GM18517 (cell line): ENCODE results near the gene BEAN1.

Source experiments
- ATAC-seq: cut with Tn5 transposase; IDR thresholded peaks from one replicate; pipeline ENCODE4 v1.9.1; 2021; ENCODE audit warnings: mild to moderate bottlenecking, moderate library complexity; ENCODE audit not compliant: unreplicated experiment

BEAN1 gene, protein sequence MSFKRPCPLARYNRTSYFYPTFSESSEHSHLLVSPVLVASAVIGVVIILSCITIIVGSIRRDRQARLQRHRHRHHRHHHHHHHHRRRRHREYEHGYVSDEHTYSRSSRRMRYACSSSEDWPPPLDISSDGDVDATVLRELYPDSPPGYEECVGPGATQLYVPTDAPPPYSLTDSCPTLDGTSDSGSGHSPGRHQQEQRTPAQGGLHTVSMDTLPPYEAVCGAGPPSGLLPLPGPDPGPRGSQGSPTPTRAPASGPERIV

GRCh38 chr16:66427036-66427860 lies at the start of gene BEAN1:
TSS of gene BEAN1 (plus strand) at chr16:66427295. CDS start at chr16:66437677, 10,382 bp downstream.
- no peak for ATAC-seq

DNA sequence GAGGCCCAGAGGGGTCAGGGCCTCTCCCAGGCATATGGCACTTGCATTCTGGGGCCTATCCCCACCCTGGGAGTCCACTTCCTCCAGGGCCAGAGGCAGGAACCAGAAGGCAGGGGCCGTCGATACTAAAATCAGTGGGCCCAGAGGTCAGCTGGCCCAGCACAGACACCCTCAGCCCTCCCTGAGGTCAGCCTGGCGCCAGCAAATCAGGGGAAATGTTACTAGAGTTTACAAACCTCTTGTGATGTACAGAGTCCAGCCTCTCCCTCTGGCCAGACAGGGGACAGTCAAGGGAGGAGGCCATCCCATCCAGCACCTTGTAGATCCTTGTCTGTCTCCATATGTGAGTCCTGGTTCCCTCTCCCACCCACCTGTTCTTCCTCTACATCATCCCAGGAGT lies 49.8 kb upstream of the BEAN1 start:
- no peak for ATAC-seq

DNA sequence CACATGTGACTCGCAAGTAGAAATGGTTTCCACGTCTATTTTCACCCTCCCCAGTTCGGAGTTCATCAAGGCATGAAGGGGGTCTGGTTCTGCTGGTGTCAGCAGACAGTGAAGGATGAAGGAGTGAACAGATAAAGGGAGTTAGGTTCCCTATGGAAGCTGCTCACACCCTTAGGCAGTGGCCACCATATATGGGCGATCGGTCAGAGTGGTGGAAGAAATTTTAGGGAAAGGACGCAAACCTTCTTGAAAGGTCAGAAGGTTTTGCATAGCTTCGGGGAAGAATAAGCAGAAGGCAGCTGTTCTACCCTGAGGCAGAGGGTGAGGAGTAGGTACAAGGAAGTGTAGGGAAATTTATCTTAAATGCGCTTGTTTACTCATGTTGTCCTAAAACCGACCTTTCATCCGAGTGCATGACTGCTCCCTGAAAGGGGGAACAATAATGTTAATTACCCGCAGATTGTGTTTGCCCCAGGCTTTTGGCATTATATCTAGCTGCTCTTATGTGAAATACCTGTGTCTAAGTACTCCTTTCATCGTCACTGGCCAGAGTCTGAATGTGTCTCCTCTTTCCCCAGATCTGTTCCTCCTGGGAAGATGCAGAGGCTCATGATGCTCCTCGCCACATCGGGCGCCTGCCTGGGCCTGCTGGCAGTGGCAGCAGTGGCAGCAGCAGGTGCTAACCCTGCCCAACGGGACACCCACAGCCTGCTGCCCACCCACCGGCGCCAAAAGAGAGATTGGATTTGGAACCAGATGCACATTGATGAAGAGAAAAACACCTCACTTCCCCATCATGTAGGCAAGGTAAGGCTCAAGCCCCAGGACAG lies 48.1 kb upstream of the BEAN1 start:
- no peak for ATAC-seq

DNA sequence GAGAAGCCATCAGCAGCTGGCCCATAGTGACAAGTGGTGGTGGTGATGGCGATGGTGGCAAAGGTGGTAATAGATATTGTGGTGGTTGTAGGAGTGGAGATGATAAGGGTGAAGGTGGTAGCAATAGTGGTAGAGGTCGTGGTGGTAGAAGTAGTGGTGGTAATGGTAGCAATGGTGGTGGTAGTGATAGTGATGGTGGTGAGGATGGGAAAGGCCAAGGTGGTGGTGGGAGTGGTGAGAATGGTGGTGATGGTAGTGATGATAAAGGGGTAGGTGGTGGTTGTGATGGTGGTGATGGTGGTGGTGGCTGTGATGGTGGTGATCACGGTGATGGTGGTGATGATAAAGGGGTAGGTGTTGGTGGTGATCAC lies 47.5 kb upstream of the BEAN1 start:
- no peak for ATAC-seq

- no peak for ATAC-seq
Observed at GRCh38 chr16:66380421-66380820, 46.7 kb upstream of the BEAN1 start.

DNA sequence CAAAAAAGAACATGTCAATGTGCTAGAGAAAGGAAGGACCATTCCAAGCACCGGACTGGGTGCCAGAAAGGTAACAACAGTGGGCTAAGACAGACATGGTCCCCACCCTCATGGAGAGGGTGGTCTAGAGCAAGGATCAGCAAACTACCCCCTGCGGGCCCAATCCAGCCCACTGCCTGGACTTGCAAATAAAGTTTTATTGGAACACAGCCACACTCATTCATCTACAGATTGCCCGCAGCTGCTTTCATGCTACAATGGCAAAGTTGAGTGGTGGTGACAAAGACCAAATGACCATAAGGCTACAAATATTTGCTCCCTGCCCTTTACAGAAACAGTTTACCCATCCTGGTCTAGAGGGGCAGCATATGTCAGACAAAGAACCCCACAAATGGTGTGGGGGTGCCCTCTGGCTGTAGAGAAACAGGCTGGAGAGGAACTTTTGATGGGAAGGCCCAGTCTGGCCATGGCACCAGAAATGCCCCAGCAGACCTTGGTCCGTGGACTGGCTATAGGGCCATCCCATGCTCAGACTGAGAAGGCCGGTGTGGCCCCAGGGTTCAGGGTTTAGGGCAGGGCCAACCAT lies 45.4 kb upstream of the BEAN1 start:
- no peak for ATAC-seq

DNA sequence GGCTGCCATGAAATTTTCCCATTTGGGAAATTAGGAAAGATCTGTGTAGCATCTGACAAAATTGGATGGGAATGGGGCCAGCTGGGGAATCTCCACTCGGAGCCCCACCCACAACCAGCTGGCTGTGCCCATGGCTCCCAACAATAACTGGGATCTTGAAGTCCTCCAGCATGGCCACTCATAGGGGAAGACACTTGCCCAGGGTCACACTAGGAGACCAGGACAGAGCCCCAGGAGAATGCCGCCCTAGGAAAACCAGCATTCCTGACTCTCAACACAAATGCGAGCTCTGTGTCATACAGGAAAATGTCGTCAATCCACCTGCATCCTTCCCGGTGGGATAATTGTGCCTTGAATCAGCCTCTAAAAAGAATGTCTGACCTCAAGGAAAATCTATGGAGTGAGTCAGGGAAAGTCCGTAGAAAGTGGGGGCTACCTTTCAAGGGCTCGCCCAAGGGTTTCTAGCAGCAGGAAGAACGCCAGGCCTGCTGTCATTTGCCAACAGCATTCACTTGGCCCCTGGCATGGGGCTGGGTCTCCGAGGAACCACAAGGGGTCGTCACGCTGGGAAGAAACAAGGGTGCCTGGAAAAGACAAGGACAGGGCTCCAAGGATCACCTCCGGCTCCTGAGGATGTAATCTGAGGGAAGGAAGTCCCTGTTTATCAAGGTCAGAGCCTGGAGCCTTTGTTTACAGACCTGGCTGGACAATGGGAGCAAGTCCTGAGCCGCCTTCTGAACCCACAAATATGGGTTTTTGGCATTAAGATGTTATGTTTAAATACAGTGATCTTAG lies 44.7 kb upstream of the BEAN1 start:
- ATAC-seq: no peak

GRCh38 chr16:66382966-66383299 lies 44.2 kb upstream of the BEAN1 start:
- no peak for ATAC-seq

DNA sequence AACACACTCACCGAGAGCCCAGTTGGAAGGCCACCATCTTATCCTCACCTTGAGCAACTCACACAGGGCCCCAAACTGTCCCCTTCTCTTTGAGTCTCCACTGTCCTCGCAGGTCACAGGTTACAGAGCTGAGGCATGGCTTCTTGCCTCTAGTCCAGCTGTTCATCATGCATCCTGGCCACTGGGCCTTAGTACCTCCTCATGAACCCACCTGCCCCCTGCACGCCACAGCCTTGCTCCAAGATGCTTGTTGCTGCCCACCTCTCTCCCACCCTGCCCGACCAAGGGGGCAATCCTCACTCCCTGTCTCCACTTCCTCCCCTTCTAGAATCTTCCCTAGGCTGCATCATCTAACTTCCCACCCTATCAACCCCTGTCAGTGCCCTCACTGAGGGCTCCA lies 43.5 kb upstream of the BEAN1 start:
- ATAC-seq: no peak

DNA sequence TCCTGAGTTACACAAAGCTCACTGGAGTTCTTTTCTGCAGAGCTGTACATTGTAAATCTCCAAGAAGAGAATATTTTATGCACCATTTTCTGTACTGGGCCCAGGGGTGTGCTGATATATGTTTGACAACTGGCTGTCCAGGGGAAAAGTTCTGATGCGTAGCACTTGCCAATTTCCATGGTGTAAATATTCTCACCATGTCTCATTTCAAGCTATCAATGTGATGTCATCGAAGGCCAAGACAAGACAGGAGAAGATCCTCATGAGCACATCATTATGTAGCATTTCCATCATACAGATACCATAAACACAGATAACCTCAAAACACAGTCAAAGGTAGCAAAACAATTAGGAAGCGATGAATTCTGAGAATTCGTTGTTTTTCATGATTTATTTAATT lies 41.7 kb upstream of the BEAN1 start:
- no peak for ATAC-seq

DNA sequence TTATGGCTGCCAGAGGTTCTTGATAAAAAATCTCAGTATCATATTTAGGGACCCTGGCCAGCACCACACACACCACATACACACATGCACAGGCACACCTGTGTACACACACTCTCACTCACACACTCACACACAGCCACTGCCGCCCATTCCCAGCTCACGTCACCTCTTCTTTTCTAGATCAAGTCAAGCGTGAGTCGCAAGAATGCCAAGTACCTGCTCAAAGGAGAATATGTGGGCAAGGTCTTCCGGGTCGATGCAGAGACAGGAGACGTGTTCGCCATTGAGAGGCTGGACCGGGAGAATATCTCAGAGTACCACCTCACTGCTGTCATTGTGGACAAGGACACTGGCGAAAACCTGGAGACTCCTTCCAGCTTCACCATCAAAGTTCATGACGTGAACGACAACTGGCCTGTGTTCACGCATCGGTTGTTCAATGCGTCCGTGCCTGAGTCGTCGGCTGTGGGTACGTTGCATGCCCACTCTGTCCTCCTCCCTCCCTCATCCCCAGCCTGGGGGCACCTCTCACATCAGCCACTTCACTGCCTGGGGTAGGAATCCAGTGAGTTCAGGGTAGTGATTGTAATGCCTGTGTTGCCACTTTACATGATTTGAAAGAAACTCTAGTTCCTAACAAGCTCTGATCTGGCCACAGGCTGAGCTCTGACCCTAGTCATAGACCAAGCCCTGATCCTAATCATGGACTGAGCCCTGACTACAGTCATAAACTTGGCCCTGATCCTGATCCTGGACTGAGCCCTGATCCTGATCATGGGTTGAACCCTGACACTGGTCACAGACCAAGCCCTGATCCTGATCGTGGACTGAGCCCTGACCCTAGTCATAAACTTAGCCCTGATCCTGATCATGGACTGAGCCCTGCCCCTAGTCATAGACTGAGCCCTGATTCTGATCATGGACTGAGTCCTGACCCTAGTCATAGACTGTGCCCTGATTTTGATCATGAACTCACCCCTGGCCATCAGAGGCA lies 40.2 kb upstream of the BEAN1 start:
- no peak for ATAC-seq

GRCh38 chr16:66387817-66388332 lies 39.2 kb upstream of the BEAN1 start:
- no peak for ATAC-seq

GRCh38 chr16:66388350-66389139 lies 38.5 kb upstream of the BEAN1 start:
- ATAC-seq: no peak

DNA sequence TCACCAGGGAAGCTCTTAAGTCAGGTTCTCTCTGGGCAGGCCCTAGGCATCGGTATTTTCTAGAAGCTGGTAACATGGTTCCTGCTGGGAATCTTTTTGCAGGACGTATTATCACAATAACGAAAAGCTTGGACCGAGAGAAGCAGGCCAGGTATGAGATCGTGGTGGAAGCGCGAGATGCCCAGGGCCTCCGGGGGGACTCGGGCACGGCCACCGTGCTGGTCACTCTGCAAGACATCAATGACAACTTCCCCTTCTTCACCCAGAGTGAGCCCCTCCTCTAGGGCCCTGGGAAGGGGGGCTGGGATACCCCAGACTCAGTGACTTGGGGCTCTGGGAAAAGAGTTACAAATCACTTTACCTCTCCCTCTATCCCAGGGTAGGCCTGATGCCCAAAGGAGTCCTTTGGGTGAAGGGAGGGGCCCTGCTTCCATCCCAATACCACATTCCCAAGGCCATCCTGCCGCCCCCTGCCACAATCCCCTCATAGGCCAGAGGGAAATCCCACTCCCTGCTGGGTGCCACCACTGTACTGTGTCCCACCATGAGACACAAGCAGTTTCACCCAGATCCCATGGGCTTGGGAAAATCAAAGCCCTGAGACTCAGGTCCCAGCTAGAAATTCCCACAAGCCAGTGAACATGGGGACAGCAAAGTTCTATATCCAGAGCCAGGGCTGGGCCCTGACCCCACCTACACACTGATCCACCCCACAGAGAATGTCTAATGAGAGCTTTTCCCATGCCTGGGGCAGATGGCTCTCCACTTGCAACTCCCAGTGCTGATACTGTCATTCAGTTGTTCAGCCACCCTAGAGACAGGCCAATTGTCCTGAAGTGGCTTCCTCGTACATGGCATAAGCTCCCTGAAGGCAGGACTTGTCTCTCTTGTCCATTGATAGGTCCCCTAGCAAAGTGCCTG lies 37.6 kb upstream of the BEAN1 start:
- ATAC-seq: no peak

GRCh38 chr16:66390346-66391108 lies 36.6 kb upstream of the BEAN1 start:
- no peak for ATAC-seq
